ENCODE data around the gene E2F4. TPM values are rescaled to one million over a fixed set of nuclear protein-coding genes. Genes with fewer than 3 reads are reported as not detected.

E2F4 gene
- total RNA-seq, 1 experiment from 2014 or later, result 81.0 TPM

DNA sequence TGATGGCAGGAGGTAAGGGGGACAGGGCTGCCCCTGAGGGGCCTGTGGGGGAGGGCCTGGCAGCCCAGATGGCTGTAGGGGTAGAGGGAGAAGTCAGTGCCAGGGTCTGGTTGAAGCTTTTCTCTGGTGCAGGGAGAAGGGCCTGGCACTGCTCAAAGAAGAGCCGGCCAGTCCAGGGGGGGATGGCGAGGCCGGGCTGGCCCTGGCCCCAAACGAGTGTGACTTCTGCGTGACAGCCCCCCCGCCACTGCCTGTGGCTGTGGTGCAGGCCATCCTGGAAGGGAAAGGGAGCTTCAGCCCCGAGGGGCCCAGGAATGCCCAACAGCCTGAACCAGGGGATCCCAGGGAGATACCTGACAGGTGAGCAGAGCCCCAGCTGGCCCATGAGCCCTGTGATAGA lies 24.4 kb upstream of the E2F4 start:
- Histone ChIP-seq H3K4me3 (no peak overlapping the region), H3K27me3 (no peaks in the 10 kb centered on the region), H3K9me3 (no peaks in the 10 kb centered on the region), H3K36me3 (no peaks in the 10 kb centered on the region)
- DNase-seq, result no peak

DNA sequence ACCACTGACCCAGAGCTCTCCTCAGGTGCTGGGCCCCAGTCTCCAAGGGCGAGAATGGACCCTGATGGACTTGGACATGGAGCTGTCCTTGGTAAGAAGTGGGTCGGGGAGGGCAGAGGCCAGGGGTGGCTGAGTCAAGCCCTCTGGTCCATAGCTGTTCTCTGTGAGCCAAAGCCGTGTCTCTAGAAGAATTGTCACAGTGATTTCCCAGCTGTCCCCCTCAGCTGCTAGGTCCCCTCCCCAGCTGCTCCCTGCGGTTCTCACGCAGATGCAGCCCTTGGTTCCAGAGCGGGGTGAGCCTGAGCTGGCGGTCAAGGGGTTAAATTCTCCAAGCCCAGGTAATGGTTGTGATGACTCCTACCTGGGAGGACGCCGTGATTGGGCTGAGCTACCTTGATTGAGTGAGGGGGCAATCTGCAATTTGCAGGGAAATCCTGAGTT lies 22.9 kb upstream of the E2F4 start:
- H3K27me3 ChIP-seq, result no peaks in the 10 kb centered on the region
- no peaks in the 10 kb centered on the region for H3K9me3 ChIP-seq
- no peaks in the 10 kb centered on the region for H3K36me3 ChIP-seq
- no peak overlapping the region for H3K4me3 ChIP-seq
- no peak for DNase-seq

DNA sequence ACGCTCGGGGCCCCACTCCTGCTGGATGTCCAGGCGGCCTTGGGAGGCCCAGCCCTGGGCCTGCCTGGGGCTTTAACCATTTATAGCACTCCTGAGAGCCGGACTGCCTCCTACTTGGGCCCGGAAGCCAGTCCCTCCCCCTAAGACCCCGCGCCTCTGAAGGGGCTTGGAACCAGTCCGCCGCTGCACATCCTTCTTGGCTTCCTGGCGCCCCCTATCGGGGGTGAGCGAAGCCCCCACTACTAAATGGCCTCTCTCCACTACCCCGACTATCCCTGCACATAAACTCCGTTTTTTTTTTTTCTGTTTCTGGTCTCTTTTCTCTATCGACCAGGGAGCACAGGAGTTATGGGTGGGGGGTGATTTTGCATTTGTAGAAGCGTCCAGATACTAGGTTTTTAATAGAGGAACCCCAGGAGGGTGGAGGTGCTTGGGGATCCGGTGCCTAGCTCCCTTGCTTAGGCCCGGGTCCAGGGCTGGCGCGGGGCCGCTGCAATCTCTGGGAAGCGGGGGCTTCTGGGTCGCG lies 22.2 kb upstream of the E2F4 start:
- DNase-seq, result no peak

DNA sequence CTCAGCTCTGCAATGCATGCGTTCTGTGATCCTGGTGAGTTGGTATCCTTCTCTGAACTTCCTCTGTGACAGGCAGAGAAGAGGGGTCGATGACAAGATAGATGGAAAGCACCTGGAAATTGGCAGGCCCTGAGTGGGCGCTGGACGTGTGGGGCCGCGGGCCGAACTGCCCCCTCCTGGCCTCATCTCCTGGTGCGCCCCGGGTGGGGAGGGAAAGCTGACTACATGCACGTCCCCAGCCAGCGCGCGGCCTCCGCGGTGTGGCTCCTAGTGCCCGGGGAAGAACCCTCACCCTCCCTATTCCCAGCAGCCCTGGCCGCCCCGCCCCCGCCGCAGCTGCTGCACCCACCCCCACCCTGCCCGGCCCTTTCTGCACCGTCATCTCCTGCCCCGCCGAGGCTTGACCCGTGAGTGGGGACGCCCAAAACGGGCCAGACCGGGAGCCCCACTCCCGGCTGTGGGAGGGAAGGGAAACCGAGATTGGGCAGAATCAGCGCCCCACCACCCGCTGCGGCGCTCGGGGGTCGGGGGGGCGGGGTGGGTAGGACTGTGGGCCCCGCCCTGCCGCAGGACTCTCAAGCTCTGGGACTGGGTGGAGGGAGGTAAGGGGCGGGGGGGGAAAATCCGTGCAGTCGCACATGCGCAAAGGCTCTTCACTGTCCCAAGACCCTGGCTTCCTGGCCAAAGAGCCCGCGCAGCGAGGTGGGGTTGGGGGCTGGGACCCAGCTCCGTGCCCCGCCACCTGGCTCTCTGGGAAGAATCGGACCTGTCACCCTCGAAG lies 21.6 kb upstream of the E2F4 start, which contains the start of gene NOL3:
NOL3 (plus strand) TSS at position 371 of the 781 bp plus-strand sequence.
- Histone ChIP-seq H3K4me3 (peak within 1 kb of the TSS; percentile 44), H3K36me3 (no peaks in the 10 kb centered on the region), H3K9me3 (no peaks in the 10 kb centered on the region), H3K27me3 (no peaks in the 10 kb centered on the region)
- peak; percentile 79 for DNase-seq

More for the DNA sequence above, 22.2 kb upstream of the E2F4 start:
- Histone ChIP-seq H3K36me3 (no peaks in the 10 kb centered on the region), H3K9me3 (no peaks in the 10 kb centered on the region), H3K27me3 (no peaks in the 10 kb centered on the region), H3K4me3 (peak overlapping the region; percentile 44)

DNA sequence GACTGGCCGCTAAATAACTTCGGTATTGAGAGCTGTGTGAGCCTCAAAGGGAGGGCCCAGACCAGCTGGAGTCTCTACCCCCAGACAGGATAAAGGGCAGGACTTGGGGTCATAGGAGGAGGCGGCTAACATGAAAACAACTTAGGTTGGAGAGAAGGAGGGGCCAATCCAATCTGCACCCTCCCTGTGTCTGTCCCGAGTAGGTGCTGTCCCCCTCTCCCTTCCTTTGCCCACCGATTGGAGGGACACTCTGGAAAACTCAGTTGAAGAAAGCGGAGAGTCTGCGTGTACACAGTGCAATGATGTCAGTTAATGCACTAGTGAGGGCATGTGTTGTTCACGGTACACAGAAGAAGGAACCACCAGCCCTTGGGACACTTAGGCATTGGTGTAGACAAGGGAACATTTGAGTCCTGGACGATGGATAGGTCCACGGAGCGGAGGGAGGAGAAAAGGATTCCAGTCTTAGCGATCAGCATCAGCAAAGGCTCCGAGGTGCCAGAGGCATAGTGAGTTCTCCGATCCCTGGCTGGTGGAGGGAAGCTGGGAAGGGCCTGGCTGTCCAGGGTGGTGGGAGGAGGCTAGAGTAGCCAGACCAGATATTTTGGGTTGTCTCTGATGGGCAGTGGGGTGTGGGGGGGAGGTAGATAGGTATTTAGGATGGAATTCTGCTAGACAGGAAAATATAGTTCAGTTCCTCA lies 20.9 kb upstream of the E2F4 start:
- Histone ChIP-seq H3K36me3 (no peaks in the 10 kb centered on the region), H3K27me3 (no peaks in the 10 kb centered on the region), H3K9me3 (no peaks in the 10 kb centered on the region), H3K4me3 (peak overlapping the region; percentile 44)
- no peak for DNase-seq

DNA sequence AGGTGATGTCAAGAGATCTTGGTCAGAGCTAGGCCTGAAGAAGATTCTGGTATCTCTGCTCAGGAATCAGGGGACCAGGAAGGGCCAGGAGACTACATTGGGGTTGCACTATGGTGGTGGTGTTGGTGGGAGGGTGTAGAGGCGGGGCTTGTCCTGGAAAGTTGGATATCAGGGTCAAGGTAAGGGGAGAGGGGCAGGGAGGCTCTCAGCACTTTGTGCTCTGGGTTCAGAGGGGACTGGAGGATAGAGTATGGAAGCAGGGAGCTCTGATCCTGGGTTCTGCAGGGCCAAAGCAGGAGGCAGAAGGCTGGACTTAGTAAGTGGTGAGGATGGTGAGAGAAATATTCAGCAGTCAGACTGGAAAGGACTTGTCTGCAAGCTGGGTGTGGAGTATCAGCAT lies 18.6 kb upstream of the E2F4 start:
- Histone ChIP-seq H3K4me3 (peak overlapping the region; percentile 41), H3K27me3 (no peaks in the 10 kb centered on the region), H3K36me3 (no peaks in the 10 kb centered on the region), H3K9me3 (no peaks in the 10 kb centered on the region)
- no peak for DNase-seq

GRCh38 chr16:67173808-67174705 lies 17.9 kb upstream of the E2F4 start:
- Histone ChIP-seq H3K36me3 (no peaks in the 10 kb centered on the region), H3K9me3 (no peaks in the 10 kb centered on the region), H3K27me3 (no peaks in the 10 kb centered on the region), H3K4me3 (peak overlapping the region; percentile 41)
- peak; percentile 88 for DNase-seq

- peak overlapping the region; percentile 41 for H3K4me3 ChIP-seq
- H3K36me3 ChIP-seq, result no peaks in the 10 kb centered on the region
- H3K9me3 ChIP-seq, result no peaks in the 10 kb centered on the region
- no peaks in the 10 kb centered on the region for H3K27me3 ChIP-seq
- DNase-seq, result no peak
Observed at GRCh38 chr16:67174706-67175231, 17.2 kb upstream of the E2F4 start.

DNA sequence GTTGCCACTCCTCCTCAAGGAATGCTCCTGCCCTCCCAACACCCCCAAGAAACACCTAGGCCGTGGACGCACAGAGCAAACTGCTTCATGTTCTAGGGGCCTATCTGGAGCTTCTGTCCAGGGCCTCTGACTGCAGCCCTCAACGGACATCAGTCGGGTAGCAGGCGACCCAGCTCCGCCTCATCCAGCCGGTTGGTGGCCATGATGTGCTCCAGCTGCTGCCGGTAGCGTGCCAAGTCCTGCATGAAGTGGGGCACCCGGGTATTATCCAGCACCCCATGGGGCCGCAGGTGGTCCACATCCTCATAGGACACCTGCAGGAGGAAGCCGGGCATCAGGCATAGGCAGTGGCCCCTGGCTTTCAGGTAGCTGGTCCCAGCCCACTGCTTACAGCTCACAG lies 15.3 kb upstream of the E2F4 start:
- Histone ChIP-seq H3K4me3 (no peak overlapping the region), H3K9me3 (no peaks in the 10 kb centered on the region), H3K27me3 (no peaks in the 10 kb centered on the region), H3K36me3 (no peaks in the 10 kb centered on the region)
- no peak for DNase-seq

GRCh38 chr16:67177743-67178699 lies 13.9 kb upstream of the E2F4 start:
- Histone ChIP-seq H3K27me3 (no peaks in the 10 kb centered on the region), H3K4me3 (no peak overlapping the region), H3K9me3 (no peaks in the 10 kb centered on the region), H3K36me3 (no peaks in the 10 kb centered on the region)
- DNase-seq, result no peak

DNA sequence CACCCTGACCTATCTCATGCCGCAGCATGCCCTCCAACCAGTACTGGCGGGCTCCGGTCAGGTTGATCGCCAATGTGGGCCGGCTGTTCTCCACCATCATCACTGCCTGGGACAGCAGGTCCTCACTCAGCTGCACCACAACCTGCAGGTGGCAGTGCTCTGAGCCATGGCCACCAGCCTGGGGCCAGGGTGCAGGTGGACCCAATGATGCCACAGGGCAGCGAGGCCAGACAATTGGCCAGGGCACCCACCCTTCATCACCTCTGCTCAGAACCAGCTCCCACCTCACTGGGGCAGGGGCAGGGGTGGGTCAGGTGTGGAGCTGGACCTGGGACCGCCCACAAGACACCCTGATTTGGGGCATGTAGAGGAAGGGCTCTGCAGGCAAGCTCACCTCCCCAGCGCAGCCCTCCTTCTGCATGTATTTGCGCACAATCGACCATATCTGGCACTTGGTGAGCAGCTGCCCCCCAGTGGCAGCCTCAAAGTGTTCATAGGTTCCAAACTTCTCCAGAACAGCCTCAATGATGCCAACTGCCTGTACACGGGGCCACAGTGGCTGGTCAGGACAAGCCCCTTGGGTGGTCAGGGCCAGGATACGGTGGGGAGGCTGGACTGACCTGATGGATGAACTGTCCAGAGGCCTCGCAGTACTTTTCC lies 12.4 kb upstream of the E2F4 start:
- DNase-seq, result no peak

GRCh38 chr16:67180166-67180565 lies 11.8 kb upstream of the E2F4 start:
- Histone ChIP-seq H3K36me3 (no peaks in the 10 kb centered on the region), H3K4me3 (no peak overlapping the region), H3K27me3 (no peaks in the 10 kb centered on the region), H3K9me3 (no peaks in the 10 kb centered on the region)
- DNase-seq, result no peak

More for the DNA sequence above, 12.4 kb upstream of the E2F4 start:
- Histone ChIP-seq H3K27me3 (no peaks in the 10 kb centered on the region), H3K4me3 (no peak overlapping the region), H3K9me3 (no peaks in the 10 kb centered on the region), H3K36me3 (no peaks in the 10 kb centered on the region)

DNA sequence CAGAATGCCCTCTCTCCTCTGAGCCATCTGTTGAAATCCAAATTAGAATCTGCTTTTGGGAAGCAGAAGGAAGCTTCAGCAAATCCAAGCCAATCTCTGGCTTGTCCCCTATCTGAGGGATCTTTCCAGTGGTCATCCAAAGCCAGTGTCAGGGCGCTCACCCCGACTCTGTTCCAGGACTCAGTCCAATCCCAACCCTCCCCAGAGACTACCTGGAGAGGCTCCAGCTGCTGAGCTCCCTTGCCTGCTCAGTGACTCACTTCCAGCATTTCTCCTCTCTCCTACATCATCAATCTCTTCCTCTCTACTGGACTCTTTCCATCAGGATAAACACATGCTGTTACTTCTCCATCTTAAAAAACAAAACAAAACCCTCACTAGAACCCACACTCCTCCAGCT lies 10.6 kb upstream of the E2F4 start:
- peak; percentile 66 for DNase-seq
- no peaks in the 10 kb centered on the region for H3K27me3 ChIP-seq
- no peak overlapping the region for H3K4me3 ChIP-seq
- no peaks in the 10 kb centered on the region for H3K9me3 ChIP-seq
- H3K36me3 ChIP-seq, result no peaks in the 10 kb centered on the region

GRCh38 chr16:67182288-67182687 lies 9.7 kb upstream of the E2F4 start:
- Histone ChIP-seq H3K9me3 (no peaks in the 10 kb centered on the region), H3K4me3 (no peak overlapping the region), H3K36me3 (no peaks in the 10 kb centered on the region), H3K27me3 (no peaks in the 10 kb centered on the region)
- no peak for DNase-seq

DNA sequence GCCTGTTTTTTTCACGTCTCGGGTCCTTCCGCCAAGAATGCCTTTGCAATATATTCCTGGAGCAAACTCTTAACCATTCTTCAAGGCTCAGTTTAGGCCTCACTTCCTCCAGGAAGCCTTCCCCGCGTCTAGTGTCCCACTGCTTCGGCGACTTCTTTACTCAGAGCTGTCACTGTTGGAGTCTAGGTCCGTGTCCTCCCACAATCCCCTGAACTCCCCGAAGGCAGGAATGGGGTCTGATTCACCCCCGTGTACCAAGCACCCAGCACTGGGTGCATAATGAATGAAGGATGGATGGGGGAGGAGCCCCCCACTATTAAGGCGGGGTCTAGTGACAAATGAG lies 8.7 kb upstream of the E2F4 start:
- H3K4me3 ChIP-seq, result peak overlapping the region; percentile 87

More for the DNA sequence above, 8.7 kb upstream of the E2F4 start:
- Histone ChIP-seq H3K36me3 (no peaks in the 10 kb centered on the region), H3K27me3 (no peaks in the 10 kb centered on the region), H3K9me3 (no peaks in the 10 kb centered on the region)
- DNase-seq, result no peak
